GM12873 (cell line): ENCODE results near the gene SDC3.

Experiments used
- TF ChIP-seq, protein P1 (sequence below): IDR thresholded peaks from 2 replicates; pipeline ENCODE4 v1.5.1; 2012; ENCODE audit warnings: low read depth, mild to moderate bottlenecking, moderate library complexity, low read length, control low read depth; ENCODE audit not compliant: insufficient read depth; ENCODE audit errors: missing control alignments

Gene SDC3

GRCh38 chr1:30823627-30823968 is 85.0 kb downstream of the SDC3 start:
- TF ChIP-seq, protein P1, sequence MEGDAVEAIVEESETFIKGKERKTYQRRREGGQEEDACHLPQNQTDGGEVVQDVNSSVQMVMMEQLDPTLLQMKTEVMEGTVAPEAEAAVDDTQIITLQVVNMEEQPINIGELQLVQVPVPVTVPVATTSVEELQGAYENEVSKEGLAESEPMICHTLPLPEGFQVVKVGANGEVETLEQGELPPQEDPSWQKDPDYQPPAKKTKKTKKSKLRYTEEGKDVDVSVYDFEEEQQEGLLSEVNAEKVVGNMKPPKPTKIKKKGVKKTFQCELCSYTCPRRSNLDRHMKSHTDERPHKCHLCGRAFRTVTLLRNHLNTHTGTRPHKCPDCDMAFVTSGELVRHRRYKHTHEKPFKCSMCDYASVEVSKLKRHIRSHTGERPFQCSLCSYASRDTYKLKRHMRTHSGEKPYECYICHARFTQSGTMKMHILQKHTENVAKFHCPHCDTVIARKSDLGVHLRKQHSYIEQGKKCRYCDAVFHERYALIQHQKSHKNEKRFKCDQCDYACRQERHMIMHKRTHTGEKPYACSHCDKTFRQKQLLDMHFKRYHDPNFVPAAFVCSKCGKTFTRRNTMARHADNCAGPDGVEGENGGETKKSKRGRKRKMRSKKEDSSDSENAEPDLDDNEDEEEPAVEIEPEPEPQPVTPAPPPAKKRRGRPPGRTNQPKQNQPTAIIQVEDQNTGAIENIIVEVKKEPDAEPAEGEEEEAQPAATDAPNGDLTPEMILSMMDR = no peak

- TF ChIP-seq, protein P1 = no peak
Observed at GRCh38 chr1:30822966-30823581, 85.5 kb downstream of the SDC3 start.

DNA sequence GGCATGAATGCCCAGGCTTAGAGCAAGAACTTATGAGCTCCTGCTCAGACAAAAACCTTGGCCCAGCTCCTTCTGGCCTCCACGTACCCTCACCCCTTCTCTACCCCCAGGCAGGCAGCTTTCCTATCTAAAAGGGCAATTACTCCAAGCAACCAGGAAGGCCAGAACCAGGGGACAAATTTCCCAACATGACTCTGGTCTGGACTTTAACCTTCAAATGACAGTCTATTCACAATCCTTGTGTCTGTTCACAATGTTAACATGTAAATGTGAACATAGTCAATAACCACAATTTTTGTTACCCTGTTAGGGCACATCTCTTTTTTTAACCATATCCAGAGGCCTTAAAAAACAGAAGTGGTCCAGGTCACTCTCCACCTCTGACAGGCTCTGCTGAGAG is 86.6 kb downstream of the SDC3 start:
- TF ChIP-seq, protein P1 = no peak

GRCh38 chr1:30820299-30820698 is 88.3 kb downstream of the SDC3 start:
- TF ChIP-seq, protein P1 = no peak
